ENCODE results near the gene GLI3.

Gene GLI3

DNA sequence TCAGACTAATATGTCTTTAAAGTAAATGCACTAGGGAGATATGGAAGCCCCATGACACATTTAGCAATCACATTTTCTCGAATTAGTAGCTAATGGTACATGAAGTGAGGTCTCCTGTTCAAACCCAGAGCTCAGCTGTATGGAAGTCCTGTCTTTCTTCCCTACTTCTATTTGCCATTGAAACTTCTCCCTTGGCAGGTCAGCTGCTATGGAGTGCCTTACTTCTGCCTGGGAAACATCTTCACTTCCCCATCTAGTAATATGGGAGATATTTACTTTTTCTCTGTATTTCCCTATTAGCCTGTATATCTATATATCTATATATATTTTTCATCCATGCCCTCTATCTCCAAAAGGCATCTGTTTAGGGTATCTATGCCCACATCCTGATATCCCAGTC, 308.8 kb downstream of the GLI3 start:
- TF ChIP-seq, protein P1, sequence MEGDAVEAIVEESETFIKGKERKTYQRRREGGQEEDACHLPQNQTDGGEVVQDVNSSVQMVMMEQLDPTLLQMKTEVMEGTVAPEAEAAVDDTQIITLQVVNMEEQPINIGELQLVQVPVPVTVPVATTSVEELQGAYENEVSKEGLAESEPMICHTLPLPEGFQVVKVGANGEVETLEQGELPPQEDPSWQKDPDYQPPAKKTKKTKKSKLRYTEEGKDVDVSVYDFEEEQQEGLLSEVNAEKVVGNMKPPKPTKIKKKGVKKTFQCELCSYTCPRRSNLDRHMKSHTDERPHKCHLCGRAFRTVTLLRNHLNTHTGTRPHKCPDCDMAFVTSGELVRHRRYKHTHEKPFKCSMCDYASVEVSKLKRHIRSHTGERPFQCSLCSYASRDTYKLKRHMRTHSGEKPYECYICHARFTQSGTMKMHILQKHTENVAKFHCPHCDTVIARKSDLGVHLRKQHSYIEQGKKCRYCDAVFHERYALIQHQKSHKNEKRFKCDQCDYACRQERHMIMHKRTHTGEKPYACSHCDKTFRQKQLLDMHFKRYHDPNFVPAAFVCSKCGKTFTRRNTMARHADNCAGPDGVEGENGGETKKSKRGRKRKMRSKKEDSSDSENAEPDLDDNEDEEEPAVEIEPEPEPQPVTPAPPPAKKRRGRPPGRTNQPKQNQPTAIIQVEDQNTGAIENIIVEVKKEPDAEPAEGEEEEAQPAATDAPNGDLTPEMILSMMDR (IDR thresholded peaks at IDR 0.05; ENCODE audit: low read depth, low read length) = no peak

DNA sequence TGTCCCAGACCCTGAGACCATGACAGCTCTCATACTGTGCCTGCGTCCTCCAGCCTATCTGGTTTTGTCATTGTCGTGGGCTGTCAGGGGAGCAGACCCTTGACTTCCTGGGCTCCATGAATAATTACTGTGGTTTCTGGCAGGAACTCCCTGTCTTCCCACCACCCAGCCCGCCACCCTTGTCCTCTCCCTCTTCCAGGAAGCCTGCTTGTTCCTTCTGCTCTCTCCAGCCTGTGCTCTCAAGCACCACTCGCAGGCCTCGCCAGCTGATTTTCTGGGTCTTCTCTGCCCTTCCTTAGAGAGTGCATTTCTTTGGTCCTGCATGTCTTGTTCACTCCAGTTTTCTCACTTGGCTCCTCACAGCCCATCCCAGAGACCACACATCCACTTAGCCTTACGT, 309.6 kb downstream of the GLI3 start:
- no peak overlapping the region for H3K4me3 ChIP-seq (ENCODE audit: low read depth, low read length)
- TF ChIP-seq, protein P1 (IDR thresholded peaks at IDR 0.05; ENCODE audit: low read depth, low read length) = no peak

More for the DNA sequence above, 308.8 kb downstream of the GLI3 start:
- no peak overlapping the region for H3K4me3 ChIP-seq (ENCODE audit: low read depth, low read length)

DNA sequence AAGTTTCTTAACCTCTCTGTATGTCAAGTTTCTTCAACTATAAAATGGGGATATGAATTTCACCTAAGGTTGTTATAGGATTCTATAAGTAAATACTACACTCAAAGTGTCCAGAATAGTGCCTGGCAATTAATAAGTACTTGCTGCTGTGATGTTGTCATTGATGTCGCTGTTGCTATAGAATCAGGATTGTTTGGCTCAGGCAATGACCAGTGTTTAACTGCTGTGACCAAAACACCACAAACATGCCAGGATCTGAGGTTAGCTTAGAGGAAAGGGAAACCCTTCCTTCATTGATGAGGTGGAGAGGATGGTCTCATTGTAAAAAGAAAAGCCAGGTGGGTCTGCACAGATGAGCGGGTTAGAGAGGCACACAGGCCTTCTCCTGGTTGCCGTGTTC, 311.1 kb downstream of the GLI3 start:
- TF ChIP-seq, protein P1 (IDR thresholded peaks at IDR 0.05; ENCODE audit: low read depth, low read length) = no peak

DNA sequence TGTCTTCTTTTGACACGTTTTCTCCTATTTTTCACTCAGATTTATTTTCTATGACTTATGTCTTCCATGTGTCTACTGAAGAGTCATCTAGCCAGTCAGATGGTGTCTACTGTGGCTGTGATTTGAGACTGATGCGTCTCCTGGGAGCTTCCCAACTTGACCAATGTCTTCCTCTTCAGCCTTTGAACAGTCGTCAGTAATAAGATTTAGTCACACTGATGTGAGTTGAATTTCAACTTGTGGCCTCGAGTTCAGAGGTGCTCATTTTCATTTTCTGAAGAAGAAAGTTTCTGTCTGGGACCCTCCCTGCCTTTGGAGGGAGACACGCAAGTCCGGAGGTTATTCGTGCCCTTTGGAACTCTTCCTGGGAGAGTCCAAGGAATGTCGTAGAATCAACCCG, 312.2 kb downstream of the GLI3 start:
- H3K4me3 ChIP-seq (ENCODE audit: low read depth, low read length) = no peak overlapping the region
- TF ChIP-seq, protein P1 (IDR thresholded peaks at IDR 0.05; ENCODE audit: low read depth, low read length) = no peak

More for the DNA sequence above, 311.1 kb downstream of the GLI3 start:
- no peak overlapping the region for H3K4me3 ChIP-seq (ENCODE audit: low read depth, low read length)

DNA sequence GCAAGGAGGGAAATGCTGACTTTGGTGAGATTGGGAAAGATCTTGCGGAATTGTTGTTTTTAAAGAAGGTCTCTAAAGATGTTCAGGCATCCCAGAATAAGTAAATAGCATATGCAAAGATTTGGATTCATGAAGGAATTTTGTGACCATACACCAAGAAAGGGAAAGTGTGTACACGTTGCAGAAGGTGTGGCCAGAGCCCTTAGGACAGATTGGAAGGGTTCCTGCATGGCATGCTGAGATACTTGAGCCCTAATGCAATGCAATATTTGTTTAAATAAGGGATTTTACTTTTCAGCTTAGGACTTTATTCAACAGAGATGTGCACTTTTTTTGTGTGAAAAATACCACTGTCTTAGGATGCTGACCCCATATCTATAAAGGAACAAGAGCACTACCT, 314.6 kb downstream of the GLI3 start:
- TF ChIP-seq, protein P1 (IDR thresholded peaks at IDR 0.05; ENCODE audit: low read depth, low read length) = no peak
- no peak overlapping the region for H3K4me3 ChIP-seq (ENCODE audit: low read depth, low read length)

DNA sequence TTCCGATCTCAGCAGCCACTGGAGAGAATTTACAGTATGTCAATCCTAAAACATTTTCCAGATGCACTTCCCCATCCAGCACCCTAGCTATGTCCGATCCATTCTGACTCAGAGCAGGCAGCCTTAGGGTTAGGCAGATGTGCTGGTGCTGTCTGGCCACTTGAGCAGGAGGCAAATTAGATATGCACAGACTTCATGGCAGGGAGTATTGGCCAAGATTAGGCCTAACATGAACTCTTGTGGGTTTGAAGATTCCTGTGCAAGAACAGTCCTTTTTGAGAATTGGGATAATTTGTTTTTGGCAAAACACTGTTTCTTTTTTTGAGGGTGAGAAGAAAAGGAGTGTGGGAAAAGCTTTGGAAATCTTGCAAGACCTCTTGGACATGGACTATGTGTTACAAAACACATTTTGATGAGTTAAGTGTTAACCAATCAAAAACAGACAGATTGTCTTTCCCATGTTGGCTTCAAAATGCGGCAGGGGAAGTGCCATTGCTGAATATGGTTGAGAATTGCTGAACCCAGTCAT, 315.5 kb downstream of the GLI3 start:
- H3K4me3 ChIP-seq (ENCODE audit: low read depth, low read length) = no peak overlapping the region
- TF ChIP-seq, protein P1 (IDR thresholded peaks at IDR 0.05; ENCODE audit: low read depth, low read length) = no peak

DNA sequence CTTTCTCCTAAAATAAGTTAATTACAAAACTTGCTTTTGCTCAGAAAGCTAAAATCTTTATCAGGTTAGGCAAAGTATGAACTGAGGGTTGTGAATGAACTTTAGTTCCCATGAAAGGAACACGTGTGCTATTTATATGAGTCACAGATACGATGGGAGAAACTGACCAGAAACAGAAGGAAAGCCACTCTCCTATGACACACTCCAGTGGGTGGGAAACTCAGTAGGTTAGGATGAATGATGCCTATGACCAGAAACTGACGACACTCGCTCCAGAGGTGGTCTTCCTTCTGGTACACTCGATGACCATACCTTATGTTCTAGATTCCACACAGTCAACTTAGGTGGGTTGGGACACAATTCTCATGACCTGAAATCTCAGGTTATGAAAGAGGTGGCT, 318.4 kb downstream of the GLI3 start:
- H3K4me3 ChIP-seq (ENCODE audit: low read depth, low read length) = no peak overlapping the region
- TF ChIP-seq, protein P1 (IDR thresholded peaks at IDR 0.05; ENCODE audit: low read depth, low read length) = no peak

All from WI38 (cell line).